IPS DF 4.7 (cell line): ENCODE data around the gene NACC2.
"Not testable (repeated sequence)": the region's sequence is repeated elsewhere in the genome, so short reads cannot be mapped to it uniquely, and the experiment has no call there.

Source experiments
- DNase-seq: peaks from one replicate; pipeline ENCODE4 v3.0.0-alpha.2; 2013; ENCODE audit warnings: low spot score; ENCODE audit errors: extremely low read depth

Gene NACC2

GRCh38 chr9:136081826-136082495 is 13.1 kb downstream of the NACC2 start:
- no peak for DNase-seq

GRCh38 chr9:136081113-136081825 is 13.8 kb downstream of the NACC2 start:
- no peak for DNase-seq

GRCh38 chr9:136080716-136081112 is 14.4 kb downstream of the NACC2 start:
- no peak for DNase-seq

GRCh38 chr9:136079916-136080246 is 15.2 kb downstream of the NACC2 start:
- no peak for DNase-seq

- DNase-seq, result no peak
These were observed 15.7 kb downstream of the NACC2 start for GRCh38 chr9:136079211-136079915.

GRCh38 chr9:136078498-136079011 is 16.5 kb downstream of the NACC2 start:
- no peak for DNase-seq

- DNase-seq, result no peak
These were observed 17.1 kb downstream of the NACC2 start for GRCh38 chr9:136078024-136078423.

- no peak for DNase-seq
These were observed 17.6 kb downstream of the NACC2 start for GRCh38 chr9:136077491-136077890.

- DNase-seq, result no peak
These were observed 19.0 kb downstream of the NACC2 start for GRCh38 chr9:136075881-136076678.

GRCh38 chr9:136075134-136075841 is 19.8 kb downstream of the NACC2 start:
- DNase-seq, result no peak

GRCh38 chr9:136074706-136075105 is 20.4 kb downstream of the NACC2 start:
- DNase-seq, result no peak

GRCh38 chr9:136062657-136063439 is 32.2 kb downstream of the NACC2 start:
- DNase-seq, result no peak

- not testable (repeated sequence) for DNase-seq
These were observed 33.2 kb downstream of the NACC2 start for GRCh38 chr9:136061916-136062315.

- no peak for DNase-seq
These were observed 33.7 kb downstream of the NACC2 start for GRCh38 chr9:136061405-136061804.

GRCh38 chr9:136060671-136061371 is 34.3 kb downstream of the NACC2 start:
- no peak for DNase-seq

GRCh38 chr9:136059851-136060670 is 35.0 kb downstream of the NACC2 start:
- DNase-seq, result no peak

GRCh38 chr9:136059321-136059791 is 35.7 kb downstream of the NACC2 start:
- DNase-seq, result no peak

GRCh38 chr9:136058801-136059302 is 36.2 kb downstream of the NACC2 start:
- no peak for DNase-seq
